ENCODE measurements around the gene SESTD1. TPM values are rescaled to one million over a fixed set of nuclear protein-coding genes. Genes with fewer than 3 reads are reported as not detected.
"Not testable (repeated sequence)": the region's sequence is repeated elsewhere in the genome, so short reads cannot be mapped to it uniquely, and the experiment has no call there.

The SESTD1 gene
- total RNA-seq, 4 donors from 2014 or later = 9.7 to 28.1 (median 21.3) TPM

GRCh38 chr2:179218848-179219594, 45.6 kb downstream of the SESTD1 start:
- no peaks in the 10 kb centered on the region for H3K9me3 ChIP-seq
- DNase-seq = peak; percentile 62 to 68
- intact Hi-C loops (cut with DNase I) = no loop called here

GRCh38 chr2:179214671-179215070, 50.0 kb downstream of the SESTD1 start:
- intact Hi-C loops (cut with DNase I); H3K4me3 ChIP-seq (replicated peaks in 1 of 3); H3K27me3 ChIP-seq; DNase-seq; H3K36me3 ChIP-seq; H3K4me1 ChIP-seq; H3K27ac ChIP-seq; H3K9me3 ChIP-seq: not testable (repeated sequence)
- WGBS, 2 donors = 91% methylated on average over 3 of the region's 3 CpGs; no CpG with 5 or more reads in 1 of the 2 donors

More at GRCh38 chr2:179218848-179219594, 45.6 kb downstream of the SESTD1 start:
- TF ChIP-seq POLR2A (IDR thresholded peaks at IDR 0.05) (no peak), CTCF (IDR thresholded peaks at IDR 0.05) (peak in 5 of 6 experiments; percentile 27 to 87 (median 55))
- no peak overlapping the region for H3K4me3 ChIP-seq (replicated peaks in 1 of 3)
- H3K4me1 ChIP-seq = no peaks in the 10 kb centered on the region
- no peaks in the 10 kb centered on the region for H3K36me3 ChIP-seq
- H3K27ac ChIP-seq = no peak overlapping the region
- no peaks in the 10 kb centered on the region for H3K27me3 ChIP-seq
- 55% methylated on average over 4 of the region's 4 CpGs for WGBS, 2 donors

DNA sequence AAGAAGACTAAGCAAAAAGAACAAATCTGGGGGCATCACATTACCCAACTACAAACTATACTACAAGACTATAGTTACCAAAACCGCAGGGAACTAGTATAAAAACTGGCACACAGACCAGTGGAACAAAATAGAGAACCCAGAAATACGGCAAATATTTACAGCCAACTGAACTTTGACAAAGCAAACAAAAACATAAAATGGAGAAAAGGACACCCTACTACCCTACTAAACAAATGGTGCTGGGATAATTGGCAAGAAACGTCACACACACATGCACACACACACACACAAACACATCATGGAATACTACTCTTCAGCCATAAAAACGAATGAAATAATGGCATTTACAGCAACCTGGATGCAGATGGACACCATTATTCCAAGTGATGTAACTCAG, 53.3 kb downstream of the SESTD1 start:
- intact Hi-C loops (cut with DNase I) = no loop called here
- DNase-seq = no peak
- TF ChIP-seq CTCF (IDR thresholded peaks at IDR 0.05) = no peak
- WGBS, 2 donors = 94% methylated on average over 4 of the region's 4 CpGs; no CpG with 5 or more reads in 1 of the 2 donors
- H3K27ac ChIP-seq = no peak overlapping the region
- no peaks in the 10 kb centered on the region for H3K4me1 ChIP-seq
- H3K4me3 ChIP-seq (replicated peaks in 1 of 3) = no peak overlapping the region
- H3K36me3 ChIP-seq = no peaks in the 10 kb centered on the region
- no peaks in the 10 kb centered on the region for H3K27me3 ChIP-seq
- no peaks in the 10 kb centered on the region for H3K9me3 ChIP-seq

DNA sequence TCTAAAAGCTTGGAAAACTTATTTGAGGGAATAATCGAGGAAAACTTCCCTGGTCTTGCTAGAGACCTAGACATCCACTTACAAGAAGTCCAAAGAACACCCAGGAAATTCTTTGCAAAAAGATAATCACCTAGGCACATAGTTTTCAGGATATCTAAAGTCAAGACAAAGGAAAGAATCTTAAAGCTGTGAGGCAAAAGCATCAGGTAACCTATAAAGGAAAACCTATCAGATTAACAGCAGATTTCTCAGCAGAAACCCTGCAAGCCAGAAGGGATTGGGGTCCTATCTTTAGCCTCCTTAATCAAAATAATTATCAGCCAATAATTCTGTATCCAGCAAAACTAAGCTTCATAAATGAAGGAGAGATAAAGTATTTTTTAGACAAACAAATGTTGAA, 56.4 kb downstream of the SESTD1 start:
- H3K27ac ChIP-seq; H3K27me3 ChIP-seq; intact Hi-C loops (cut with DNase I); DNase-seq; H3K4me1 ChIP-seq; H3K4me3 ChIP-seq (replicated peaks in 1 of 3); H3K36me3 ChIP-seq; H3K9me3 ChIP-seq: not testable (repeated sequence)
- 90% methylated on average over 1 of the region's 1 CpG; no CpG with 5 or more reads in 1 of the 2 donors for WGBS, 2 donors

- Histone ChIP-seq H3K36me3 (no peaks in the 10 kb centered on the region), H3K27ac (no peak overlapping the region), H3K9me3 (no peaks in the 10 kb centered on the region), H3K27me3 (no peaks in the 10 kb centered on the region), H3K4me1 (no peaks in the 10 kb centered on the region), H3K4me3 (replicated peaks in 1 of 3) (no peak overlapping the region)
- TF ChIP-seq CTCF (IDR thresholded peaks at IDR 0.05) = no peak
- TF ChIP-seq POLR2A (IDR thresholded peaks at IDR 0.05) = no peak
- no peak for DNase-seq
- WGBS, 2 donors = 100% methylated on average over 5 of the region's 5 CpGs; no CpG with 5 or more reads in 1 of the 2 donors
- intact Hi-C loops (cut with DNase I) = no loop called here
Measured at GRCh38 chr2:179207047-179207446, 57.6 kb downstream of the SESTD1 start.

DNA sequence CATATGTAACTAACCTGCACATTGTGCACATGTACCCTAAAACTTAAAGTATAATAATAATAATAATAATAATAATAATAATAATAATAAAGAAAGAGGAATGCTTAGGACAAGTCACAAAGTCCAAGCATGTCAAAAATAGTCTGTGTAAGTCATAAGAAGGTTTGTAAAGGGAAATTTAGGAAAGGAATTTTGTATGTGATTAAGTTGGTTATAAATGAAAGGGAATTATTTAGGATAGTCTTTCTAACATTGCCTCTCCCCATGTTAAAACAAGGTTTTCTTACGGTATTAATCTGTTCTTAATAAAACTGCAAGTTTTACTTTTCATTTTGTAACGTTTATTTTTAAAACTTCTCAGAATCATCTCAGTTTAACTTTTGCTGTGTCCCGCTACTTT, 62.8 kb downstream of the SESTD1 start:
- DNase-seq = no peak
- intact Hi-C loops (cut with DNase I) = no loop called here
- Histone ChIP-seq H3K27ac (no peak overlapping the region), H3K36me3 (no peaks in the 10 kb centered on the region), H3K27me3 (no peaks in the 10 kb centered on the region), H3K9me3 (no peaks in the 10 kb centered on the region), H3K4me3 (replicated peaks in 1 of 3) (no peak overlapping the region), H3K4me1 (no peaks in the 10 kb centered on the region)
- TF ChIP-seq CTCF (IDR thresholded peaks at IDR 0.05) (no peak), POLR2A (IDR thresholded peaks at IDR 0.05) (no peak)
- WGBS, 2 donors = 95% methylated on average over 3 of the region's 3 CpGs; no CpG with 5 or more reads in 1 of the 2 donors

DNA sequence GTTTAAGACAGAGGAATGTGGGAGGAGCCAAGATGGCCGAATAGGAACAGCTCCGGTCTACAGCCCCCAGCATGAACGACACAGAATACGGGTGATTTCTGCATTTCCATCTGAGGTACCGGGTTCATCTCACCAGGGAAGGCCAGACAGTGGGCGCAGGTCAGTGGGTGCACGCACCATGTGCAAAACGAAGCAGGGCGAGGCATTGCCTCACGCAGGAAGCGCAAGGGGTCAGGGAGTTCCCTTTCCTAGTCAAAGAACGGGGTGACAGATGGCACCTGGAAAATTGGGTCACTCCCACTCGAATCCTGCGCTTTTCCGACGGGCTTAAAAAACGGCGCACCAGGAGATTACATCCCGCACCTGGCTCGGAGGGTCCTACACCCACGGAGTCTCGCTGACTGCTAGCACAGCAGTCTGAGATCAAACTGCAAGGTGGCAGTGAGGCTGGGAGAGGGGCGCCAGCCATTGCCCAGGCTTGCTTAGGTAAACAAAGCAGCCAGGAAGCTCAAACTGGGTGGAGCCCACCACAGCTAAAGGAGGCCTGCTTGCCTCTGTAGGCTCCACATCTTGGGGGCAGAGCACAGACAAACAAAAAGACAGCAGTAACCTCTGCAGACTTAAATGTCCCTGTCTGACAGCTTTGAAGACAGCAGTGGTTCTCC, 68.6 kb downstream of the SESTD1 start:
- H3K4me3 ChIP-seq (replicated peaks in 1 of 3); H3K9me3 ChIP-seq; DNase-seq; H3K4me1 ChIP-seq; H3K36me3 ChIP-seq; H3K27ac ChIP-seq; H3K27me3 ChIP-seq; intact Hi-C loops (cut with DNase I): not testable (repeated sequence)
- WGBS, 2 donors = 92 to 97% methylated on average over 23 of the region's 23 CpGs
